Epithelial cell of alveolus of lung (primary cell): ENCODE results near the gene PALD1. TPM values are rescaled to one million over a fixed set of nuclear protein-coding genes. Genes with fewer than 3 reads are reported as not detected.

Experiments
- total RNA-seq: library from RNA; depleted of rRNA; stranded (reverse); fragments of >200 nt; gene quantifications from 2 replicates; pipeline ENCODE4 v1.2.1, GENCODE V29; 2015

The PALD1 gene
- 2.3 and 2.5 TPM in 2 replicates for total RNA-seq

GRCh38 chr10:70478191-70479164 is at the start of gene PALD1:
PALD1 (plus strand) TSS chr10:70478767; CDS start chr10:70525952, 47,185 bp downstream.

GRCh38 chr10:70441161-70441894 is 37.2 kb upstream of the PALD1 start, which contains the start of gene NODAL:
NODAL (minus strand) TSS chr10:70441681; CDS start chr10:70441667, 14 bp downstream.

GRCh38 chr10:70602665-70603448 is 124.3 kb downstream of the PALD1 start, which contains the start of gene PRF1:
PRF1 (minus strand) TSS chr10:70602741; CDS start chr10:70600902, 1,839 bp downstream.

Other genes starting within 250 kb of the PALD1 start
- 122 and 169 TPM in 2 replicates for gene PPA1, start 245.3 kb upstream of the PALD1 start, total RNA-seq
- gene NPFFR1, start 194.8 kb upstream of the PALD1 start, total RNA-seq = not detected in 2 replicates
- 12.6 and 15.1 TPM in 2 replicates for gene LRRC20, start 96.1 kb upstream of the PALD1 start, total RNA-seq
- gene EIF4EBP2, start 74.6 kb upstream of the PALD1 start, total RNA-seq = 19.9 and 52.8 TPM in 2 replicates
- gene NODAL, start 37.1 kb upstream of the PALD1 start, total RNA-seq = not detected in 2 replicates
- gene PRF1, start 124.0 kb downstream of the PALD1 start, total RNA-seq = not detected in 2 replicates
- gene ADAMTS14, start 193.7 kb downstream of the PALD1 start, total RNA-seq = 0.08 and 0.39 TPM in 2 replicates